ENCODE results near the gene MISP. TPM values are rescaled to one million over a fixed set of nuclear protein-coding genes. Genes with fewer than 3 reads are reported as not detected.
A peak's percentile ranks its signal among the peaks of the same experiment; 100 is the strongest.

The MISP gene
- total RNA-seq, 2 experiments from 2014 or later = not detected

DNA sequence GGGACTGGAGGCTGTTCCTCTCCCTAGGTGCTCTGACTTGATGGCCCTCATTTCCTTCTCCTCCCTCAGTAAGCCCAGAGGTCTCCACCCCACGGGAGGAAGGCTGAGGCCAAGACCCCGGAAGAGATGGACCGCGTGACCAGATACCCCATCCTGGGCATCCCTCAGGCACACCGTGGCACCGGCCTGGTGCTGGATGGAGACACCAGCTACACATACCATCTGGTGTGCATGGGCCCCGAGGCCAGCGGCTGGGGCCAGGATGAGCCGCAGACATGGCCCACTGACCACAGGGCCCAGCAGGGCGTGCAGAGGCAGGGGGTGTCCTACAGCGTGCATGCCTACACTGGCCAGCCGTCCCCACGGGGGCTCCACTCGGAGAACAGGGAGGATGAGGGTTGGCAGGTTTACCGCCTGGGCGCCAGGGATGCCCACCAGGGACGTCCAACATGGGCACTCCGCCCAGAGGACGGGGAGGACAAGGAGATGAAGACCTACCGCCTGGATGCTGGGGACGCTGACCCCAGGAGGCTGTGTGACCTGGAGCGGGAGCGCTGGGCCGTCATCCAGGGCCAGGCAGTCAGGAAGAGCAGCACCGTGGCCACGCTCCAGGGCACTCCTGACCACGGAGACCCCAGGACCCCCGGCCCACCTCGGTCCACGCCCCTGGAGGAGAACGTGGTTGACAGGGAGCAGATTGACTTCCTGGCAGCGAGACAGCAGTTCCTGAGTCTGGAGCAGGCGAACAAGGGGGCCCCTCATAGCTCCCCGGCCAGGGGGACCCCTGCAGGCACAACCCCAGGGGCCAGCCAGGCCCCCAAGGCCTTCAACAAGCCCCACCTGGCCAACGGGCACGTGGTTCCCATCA lies 6.1 kb downstream of the MISP start:
- DNase-seq (no peak), ATAC-seq (no peak)
- peaks cover 4% of the 10 kb centered on the region for H3K9me3 Mint-ChIP-seq (ENCODE audit: low read depth)
- no peaks in the 10 kb centered on the region for H3K4me1 Mint-ChIP-seq
- no peak overlapping the region for H3K27ac Mint-ChIP-seq
- no peak overlapping the region for H3K4me3 Mint-ChIP-seq
- H3K27me3 Mint-ChIP-seq = no peaks in the 10 kb centered on the region
- CTCF ChIA-PET = no interaction called here
- H3K36me3 Mint-ChIP-seq = no peaks in the 10 kb centered on the region

DNA sequence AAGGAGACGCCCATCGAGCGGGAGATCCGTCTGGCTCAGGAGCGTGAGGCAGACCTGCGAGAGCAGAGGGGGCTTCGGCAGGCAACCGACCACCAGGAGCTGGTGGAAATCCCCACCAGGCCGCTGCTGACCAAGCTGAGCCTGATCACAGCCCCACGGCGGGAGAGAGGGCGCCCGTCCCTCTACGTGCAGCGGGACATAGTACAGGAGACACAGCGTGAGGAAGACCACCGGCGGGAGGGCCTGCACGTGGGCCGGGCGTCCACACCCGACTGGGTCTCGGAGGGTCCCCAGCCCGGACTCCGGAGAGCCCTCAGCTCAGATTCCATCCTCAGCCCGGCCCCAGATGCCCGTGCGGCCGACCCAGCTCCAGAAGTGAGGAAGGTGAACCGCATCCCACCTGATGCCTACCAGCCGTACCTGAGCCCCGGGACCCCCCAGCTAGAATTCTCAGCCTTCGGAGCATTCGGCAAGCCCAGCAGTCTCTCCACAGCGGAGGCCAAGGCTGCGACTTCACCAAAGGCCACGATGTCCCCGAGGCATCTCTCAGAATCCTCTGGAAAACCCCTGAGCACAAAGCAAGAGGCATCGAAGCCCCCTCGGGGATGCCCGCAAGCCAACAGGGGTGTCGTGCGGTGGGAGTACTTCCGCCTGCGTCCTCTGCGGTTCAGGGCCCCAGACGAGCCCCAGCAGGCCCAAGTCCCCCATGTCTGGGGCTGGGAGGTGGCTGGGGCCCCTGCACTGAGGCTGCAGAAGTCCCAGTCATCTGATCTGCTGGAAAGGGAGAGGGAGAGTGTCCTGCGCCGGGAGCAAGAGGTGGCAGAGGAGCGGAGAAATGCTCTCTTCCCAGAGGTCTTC lies 7.1 kb downstream of the MISP start:
- Mint-ChIP-seq H3K27me3 (no peaks in the 10 kb centered on the region), H3K27ac (no peak overlapping the region), H3K36me3 (no peaks in the 10 kb centered on the region), H3K9me3 (ENCODE audit: low read depth) (peaks cover 4% of the 10 kb centered on the region), H3K4me1 (no peaks in the 10 kb centered on the region), H3K4me3 (no peak overlapping the region)
- DNase-seq (no peak), ATAC-seq (no peak)
- CTCF ChIA-PET = interaction anchor here (1.2 kb wide), 1 partner anchor 12 kb away, joined by 5 read pairs; no protein-coding TSS in a partner anchor

GRCh38 chr19:763181-763580 lies 12.3 kb downstream of the MISP start:
- no peaks in the 10 kb centered on the region for H3K27me3 Mint-ChIP-seq
- no peak overlapping the region for H3K27ac Mint-ChIP-seq
- H3K9me3 Mint-ChIP-seq (ENCODE audit: low read depth) = peaks cover 4% of the 10 kb centered on the region
- no peak overlapping the region for H3K4me3 Mint-ChIP-seq
- no peaks in the 10 kb centered on the region for H3K4me1 Mint-ChIP-seq
- CTCF ChIA-PET = interaction anchor here (0.7 to 1.5 kb wide), 3 partner anchors 23 to 238 kb away, joined by 3 read pairs; no protein-coding TSS in a partner anchor
- ATAC-seq = no peak
- DNase-seq = no peak
- H3K36me3 Mint-ChIP-seq = no peaks in the 10 kb centered on the region

DNA sequence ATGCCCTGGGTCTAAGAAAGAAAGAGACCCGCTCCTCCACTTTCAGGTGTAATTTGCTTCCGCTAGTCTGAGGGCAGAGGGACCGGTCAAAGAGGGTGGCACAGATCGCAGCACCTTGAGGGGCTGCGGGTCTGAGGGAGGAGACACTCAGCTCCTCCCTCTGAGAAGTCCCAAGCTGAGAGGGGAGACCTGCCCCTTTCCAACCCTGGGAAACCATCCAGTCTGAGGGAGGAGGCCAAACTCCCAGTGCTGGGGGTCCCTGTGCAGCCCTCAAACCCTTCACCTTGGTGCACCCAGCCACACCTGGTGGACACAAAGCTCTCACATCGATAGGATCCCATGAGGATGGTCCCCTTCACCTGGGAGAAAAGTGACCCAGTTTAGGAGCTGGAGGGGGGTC lies 13.0 kb downstream of the MISP start:
- no peak for ATAC-seq
- no peak for DNase-seq

DNA sequence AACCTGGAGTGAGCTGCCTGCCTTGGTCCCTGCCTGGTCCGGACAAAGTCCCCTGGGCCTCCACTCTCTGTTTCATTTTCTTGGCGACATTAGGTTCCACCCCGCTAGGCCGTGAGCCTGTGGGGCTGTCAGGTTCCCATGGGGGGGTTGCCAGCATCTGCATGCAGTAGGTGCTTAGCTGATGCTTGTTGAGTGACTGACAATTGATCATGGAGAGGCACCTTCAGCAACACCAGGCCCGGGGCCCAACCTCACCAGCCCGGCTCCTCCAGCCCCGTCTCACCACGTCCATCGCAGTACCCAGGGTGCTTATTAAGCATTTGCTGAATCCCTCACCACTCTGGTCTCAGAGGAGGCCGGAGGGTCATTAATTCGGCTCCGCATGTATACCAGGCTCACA lies 13.4 kb downstream of the MISP start:
- no peaks in the 10 kb centered on the region for H3K27me3 Mint-ChIP-seq
- H3K4me3 Mint-ChIP-seq = no peak overlapping the region
- ATAC-seq (no peak), DNase-seq (no peak)
- CTCF ChIA-PET = interaction anchor here (0.6 to 1.2 kb wide), 2 partner anchors 22 to 81 kb away, joined by 3 to 4 read pairs; no protein-coding TSS in a partner anchor
- peaks cover 4% of the 10 kb centered on the region for H3K9me3 Mint-ChIP-seq (ENCODE audit: low read depth)
- no peak overlapping the region for H3K27ac Mint-ChIP-seq
- no peaks in the 10 kb centered on the region for H3K4me1 Mint-ChIP-seq
- no peaks in the 10 kb centered on the region for H3K36me3 Mint-ChIP-seq

More for the DNA sequence above, 13.0 kb downstream of the MISP start:
- no peak overlapping the region for H3K4me3 Mint-ChIP-seq
- no peak overlapping the region for H3K27ac Mint-ChIP-seq
- H3K9me3 Mint-ChIP-seq (ENCODE audit: low read depth) = peaks cover 4% of the 10 kb centered on the region
- no peaks in the 10 kb centered on the region for H3K36me3 Mint-ChIP-seq
- H3K4me1 Mint-ChIP-seq = no peaks in the 10 kb centered on the region
- H3K27me3 Mint-ChIP-seq = no peaks in the 10 kb centered on the region
- CTCF ChIA-PET = interaction anchor here (0.6 to 1.2 kb wide), 2 partner anchors 22 to 81 kb away, joined by 3 to 4 read pairs; no protein-coding TSS in a partner anchor

DNA sequence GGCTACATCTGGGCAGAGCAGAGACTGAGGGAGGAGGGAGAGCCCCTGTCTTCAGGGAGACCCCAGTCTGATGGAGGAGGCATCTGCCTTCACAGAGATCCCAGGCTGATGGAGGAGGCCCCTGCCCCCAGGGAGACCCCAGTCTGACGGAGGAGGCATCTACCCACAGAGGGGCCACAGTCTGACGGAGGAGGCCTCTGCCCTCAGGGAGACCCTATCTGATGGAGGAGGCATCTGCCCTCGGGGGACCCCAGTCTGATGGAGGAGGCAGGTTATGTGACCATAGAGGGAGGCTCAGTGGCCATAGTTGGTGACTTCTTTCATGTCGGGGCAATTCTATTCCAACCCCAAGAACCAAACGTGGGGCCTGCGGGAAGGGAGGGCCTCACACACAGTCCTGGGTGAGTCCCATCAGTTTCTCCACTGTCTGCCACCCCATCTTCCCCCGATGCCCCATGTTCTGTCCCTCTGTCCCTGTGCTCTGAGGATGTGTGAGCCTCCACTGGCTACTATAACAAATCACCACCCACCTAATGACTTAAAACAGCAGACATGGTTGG lies 14.3 kb downstream of the MISP start:
- Mint-ChIP-seq H3K27me3 (no peaks in the 10 kb centered on the region), H3K9me3 (ENCODE audit: low read depth) (no peaks in the 10 kb centered on the region), H3K27ac (no peak overlapping the region), H3K4me1 (peaks cover under 1% of the 10 kb centered on the region), H3K36me3 (no peaks in the 10 kb centered on the region), H3K4me3 (no peak overlapping the region)
- no peak for ATAC-seq
- DNase-seq = no peak
- CTCF ChIA-PET = no interaction called here

DNA sequence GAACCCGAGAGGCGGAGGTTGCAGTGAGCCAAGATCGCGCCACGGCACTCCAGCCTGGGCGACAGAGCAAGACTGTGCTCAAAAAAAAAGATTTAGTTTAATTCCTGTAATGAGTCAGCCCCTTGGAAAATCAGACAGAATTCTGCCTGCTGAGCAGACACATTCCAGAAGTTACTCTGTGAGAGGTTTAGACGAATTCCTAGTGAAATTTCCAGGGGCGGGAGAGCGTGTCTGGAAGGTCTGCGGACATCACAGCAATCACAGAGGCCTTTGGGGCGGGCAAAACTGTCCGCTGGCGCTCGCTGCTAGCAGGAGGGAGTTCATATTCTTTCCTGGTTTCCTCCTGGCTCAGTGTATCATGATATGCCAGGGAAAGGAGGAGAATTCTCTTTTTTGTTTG lies 17.5 kb downstream of the MISP start:
- peaks cover 2% of the 10 kb centered on the region for H3K27me3 Mint-ChIP-seq
- H3K4me1 Mint-ChIP-seq = peaks cover 3% of the 10 kb centered on the region
- no peaks in the 10 kb centered on the region for H3K36me3 Mint-ChIP-seq
- no peak overlapping the region for H3K4me3 Mint-ChIP-seq
- no peak overlapping the region for H3K27ac Mint-ChIP-seq
- ATAC-seq (no peak), DNase-seq (no peak)
- CTCF ChIA-PET = interaction anchor here (2.1 to 2.9 kb wide), 2 partner anchors 151 to 216 kb away, joined by 12 to 14 read pairs; partner anchors contain the start of gene WDR18
- no peaks in the 10 kb centered on the region for H3K9me3 Mint-ChIP-seq (ENCODE audit: low read depth)

- CTCF ChIA-PET = interaction anchor here (0.5 to 2.9 kb wide), 11 partner anchors 11 to 238 kb away, joined by 3 to 14 read pairs (median 5); partner anchors contain the start of genes CDC34, POLRMT and WDR18
- Mint-ChIP-seq H3K4me1 (peaks cover 3% of the 10 kb centered on the region), H3K27me3 (peaks cover 2% of the 10 kb centered on the region)
Observed at GRCh38 chr19:769616-770015, 18.7 kb downstream of the MISP start.

GRCh38 chr19:771332-771785 lies 20.4 kb downstream of the MISP start:
- H3K4me3 Mint-ChIP-seq = no peak overlapping the region
- peaks cover 3% of the 10 kb centered on the region for H3K4me1 Mint-ChIP-seq
- H3K27ac Mint-ChIP-seq = no peak overlapping the region
- ATAC-seq = no peak
- CTCF ChIA-PET = interaction anchor here (1.0 to 2.9 kb wide), 4 partner anchors 20 to 153 kb away, joined by 3 to 14 read pairs (median 3); no protein-coding TSS in a partner anchor
- H3K36me3 Mint-ChIP-seq = no peaks in the 10 kb centered on the region
- no peaks in the 10 kb centered on the region for H3K9me3 Mint-ChIP-seq (ENCODE audit: low read depth)
- peaks cover 2% of the 10 kb centered on the region for H3K27me3 Mint-ChIP-seq
- peak; percentile 61 for DNase-seq

More at GRCh38 chr19:769616-770015, 18.7 kb downstream of the MISP start:
- H3K9me3 Mint-ChIP-seq (ENCODE audit: low read depth) = no peaks in the 10 kb centered on the region
- no peak overlapping the region for H3K4me3 Mint-ChIP-seq
- no peak for DNase-seq
- ATAC-seq = no peak
- no peak overlapping the region for H3K27ac Mint-ChIP-seq
- H3K36me3 Mint-ChIP-seq = no peaks in the 10 kb centered on the region

DNA sequence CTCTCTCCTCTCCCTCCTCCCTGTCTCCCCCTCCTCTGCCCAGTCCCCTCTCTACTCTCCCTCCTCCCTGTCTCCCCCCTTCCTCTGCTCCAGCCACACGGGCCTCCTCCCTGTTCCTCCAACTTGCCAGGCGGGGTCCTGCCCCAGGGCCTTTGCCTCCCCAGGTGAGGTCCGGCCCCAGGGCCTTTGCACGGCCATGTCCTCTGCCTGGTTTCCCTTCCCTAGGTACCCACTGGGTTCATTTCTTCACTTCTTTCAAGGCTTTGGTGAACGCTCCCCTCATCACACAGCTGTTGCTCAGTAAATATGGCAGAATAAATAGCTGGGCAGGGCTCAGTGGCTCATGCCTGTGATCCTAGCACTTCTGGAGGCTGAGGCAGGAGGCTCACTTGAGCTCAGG lies 21.2 kb downstream of the MISP start:
- ATAC-seq = no peak

GRCh38 chr19:772730-773436 lies 22.0 kb downstream of the MISP start:
- Mint-ChIP-seq H3K27me3 (peaks cover 2% of the 10 kb centered on the region), H3K4me3 (no peak overlapping the region), H3K27ac (no peak overlapping the region), H3K4me1 (peaks cover 3% of the 10 kb centered on the region), H3K36me3 (no peaks in the 10 kb centered on the region), H3K9me3 (ENCODE audit: low read depth) (no peaks in the 10 kb centered on the region)
- no peak for ATAC-seq
- DNase-seq = no peak
- CTCF ChIA-PET = interaction anchor here (0.6 to 1.4 kb wide), 2 partner anchors 142 to 212 kb away, joined by 3 read pairs; partner anchors contain the start of gene WDR18

More for the DNA sequence above, 21.2 kb downstream of the MISP start:
- no peaks in the 10 kb centered on the region for H3K9me3 Mint-ChIP-seq (ENCODE audit: low read depth)
- H3K4me1 Mint-ChIP-seq = peaks cover 3% of the 10 kb centered on the region
- DNase-seq = no peak
- H3K27me3 Mint-ChIP-seq = peaks cover 2% of the 10 kb centered on the region
- H3K4me3 Mint-ChIP-seq = no peak overlapping the region
- CTCF ChIA-PET = no interaction called here
- H3K27ac Mint-ChIP-seq = no peak overlapping the region
- H3K36me3 Mint-ChIP-seq = no peaks in the 10 kb centered on the region

DNA sequence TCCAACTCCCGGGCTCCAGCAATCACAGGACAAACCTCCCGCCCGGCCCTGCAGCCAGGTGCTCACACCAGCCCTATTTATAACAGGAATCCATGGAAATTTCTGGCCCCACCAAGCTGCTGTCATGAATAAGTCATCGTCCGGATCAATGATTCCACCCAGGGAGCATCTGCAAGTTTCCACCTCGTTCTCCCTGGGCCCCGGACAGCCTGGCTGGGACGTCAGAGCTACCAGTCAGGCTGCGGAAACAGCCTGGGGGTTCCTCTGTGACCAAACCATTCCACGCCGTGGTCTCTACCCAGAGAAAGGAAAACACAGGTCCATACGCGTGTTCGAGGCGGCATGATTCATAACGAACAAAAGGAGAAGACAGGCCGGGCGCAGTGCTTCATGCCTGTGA lies 25.6 kb downstream of the MISP start:
- no peak overlapping the region for H3K27ac Mint-ChIP-seq
- peaks cover 2% of the 10 kb centered on the region for H3K27me3 Mint-ChIP-seq
- H3K4me1 Mint-ChIP-seq = no peaks in the 10 kb centered on the region
- H3K36me3 Mint-ChIP-seq = no peaks in the 10 kb centered on the region
- no peak for ATAC-seq
- CTCF ChIA-PET = interaction anchor here (1.7 kb wide), 1 partner anchor 20 kb away, joined by 3 read pairs; no protein-coding TSS in a partner anchor
- no peak overlapping the region for H3K4me3 Mint-ChIP-seq
- no peaks in the 10 kb centered on the region for H3K9me3 Mint-ChIP-seq (ENCODE audit: low read depth)
- no peak for DNase-seq
